K562 (cell line): ENCODE data around the gene STK11. TPM values are rescaled to one million over a fixed set of nuclear protein-coding genes. Genes with fewer than 3 reads are reported as not detected.

Source experiments
- ATAC-seq: fragments of 200-7000 bp; cut with Tn5 transposase; 3 replicates; pipeline ENCODE4 v1.9.1; 2020; ENCODE audit warnings: moderate library complexity
- BruUV-seq: library from RNA; stranded (reverse); fragments of 400-500 nt; replicated peaks from 2 replicates; lab custom pipeline; 2021; lab: Mats Ljungman, UMichigan
- CTCF ChIA-PET: fragments of 300-600 bp; formaldehyde crosslinking; extraction: SDS; loops from one replicate; lab custom pipeline; 2021; ENCODE audit warnings: low intra/inter-chr PET ratio; lab: Yijun Ruan, JAX
- POLR2A ChIA-PET: fragments of 300-600, 350-650 bp; sonication (Branson Sonifier 250); formaldehyde crosslinking; extraction: SDS; loops from one replicate; lab custom pipeline; 2021; ENCODE audit warnings: antibody characterized with exemption, inconsistent platforms; lab: Yijun Ruan, JAX
- DNase-seq, 4 experiments: peaks; one replicate each; pipeline versions ENCODE4 v3.0.0 to v3.0.0-alpha.2; 2011 to 2018; ENCODE audit warnings: low spot score in 3 of 4, mixed read lengths in 3 of 4; ENCODE audit errors: extremely low read depth in 1 of 4
- FAIRE-seq: peaks from 2 replicates; lab custom pipeline; 2011; peaks lifted over from hg19 to GRCh38; lab: Jason Lieb, UNC
- H2AFZ ChIP-seq: 2 replicates; pipeline ENCODE4 v1.6.0; 2011; ENCODE audit warnings: low read depth, low read length, control low read depth, inconsistent platforms
- H3K27ac ChIP-seq: fragments of 200-600 bp; 3 replicates; pipeline ENCODE4 v1.8.0; 2011; ENCODE audit warnings: low read depth, mild to moderate bottlenecking, control low read depth, inconsistent platforms, low read length, moderate library complexity, mixed read lengths; ENCODE audit errors: extremely low read depth
- H3K27me3 ChIP-seq, 2 experiments: fragments of 300-600 bp in 1 of 2; 2 replicates in 1 of 2; 3 replicates in 1 of 2; pipeline versions ENCODE4 v1.6.0 to v1.8.0; 2011; ENCODE audit warnings: inconsistent platforms in 2 of 2, low read length in 2 of 2, mild to moderate bottlenecking in 1 of 2, mixed read lengths in 1 of 2, moderate library complexity in 1 of 2; ENCODE audit not compliant: control insufficient read depth in 2 of 2, insufficient read depth in 2 of 2
- H3K36me3 ChIP-seq: fragments of 300-600 bp; 3 replicates; pipeline ENCODE4 v1.8.0; 2011; ENCODE audit warnings: mild to moderate bottlenecking, low read length, inconsistent platforms; ENCODE audit not compliant: control insufficient read depth, insufficient read depth
- H3K4me1 ChIP-seq, 2 experiments: fragments of 200-600 bp in 1 of 2; replicated peaks in 1 of 2; 2 replicates in 1 of 2; 3 replicates in 1 of 2; pipeline versions ENCODE4 v1.5.1 to v1.8.0; 2011; ENCODE audit warnings: inconsistent platforms in 2 of 2, low read length in 2 of 2, mild to moderate bottlenecking in 1 of 2, mixed read lengths in 1 of 2, moderate library complexity in 1 of 2; ENCODE audit not compliant: control insufficient read depth in 2 of 2, insufficient read depth in 2 of 2
- H3K4me2 ChIP-seq: 2 replicates; pipeline ENCODE4 v1.6.1; 2011; ENCODE audit warnings: low read length, control low read depth, inconsistent platforms, mixed read lengths; ENCODE audit not compliant: insufficient read depth
- H3K4me3 ChIP-seq: fragments of 200-600 bp; sonication (generic), shearing (Covaris generic); 2 replicates; pipeline ENCODE4 v1.5.1; 2016; ENCODE audit warnings: control low read depth, inconsistent platforms
- H3K79me2 ChIP-seq: fragments of 200-600 bp; 3 replicates; pipeline ENCODE4 v1.8.0; 2011; ENCODE audit warnings: low read length, inconsistent platforms; ENCODE audit not compliant: control insufficient read depth, insufficient read depth
- H3K9ac ChIP-seq, 2 experiments: 2 replicates each; pipeline versions ENCODE4 v1.6.0 to v1.6.1; 2011; ENCODE audit warnings: low read depth in 2 of 2, low read length in 2 of 2, control low read depth in 1 of 2, inconsistent platforms in 1 of 2, mild to moderate bottlenecking in 1 of 2, mixed read lengths in 1 of 2; ENCODE audit not compliant: insufficient read depth in 1 of 2
- H3K9me1 ChIP-seq: one replicate; pipeline ENCODE4 v1.6.0; 2011; ENCODE audit warnings: inconsistent platforms, mild to moderate bottlenecking, low read length, moderate library complexity; ENCODE audit not compliant: control insufficient read depth, insufficient read depth
- H3K9me3 ChIP-seq: replicated peaks from 2 replicates; pipeline ENCODE4 v1.5.1; 2011; ENCODE audit warnings: low read depth, low read length, inconsistent platforms; ENCODE audit not compliant: control insufficient read depth, insufficient read depth
- H4K20me1 ChIP-seq: replicated peaks from 2 replicates; pipeline ENCODE4 v1.6.1; 2011; ENCODE audit warnings: low read length, inconsistent platforms, mixed read lengths; ENCODE audit not compliant: control insufficient read depth, insufficient read depth
- CHD1 ChIP-seq: fragments of 200-600 bp; sonication (generic); IDR thresholded peaks from one replicate; pipeline ENCODE4 v1.6.1; 2012; ENCODE audit warnings: mild to moderate bottlenecking, moderate library complexity, low read length, inconsistent platforms
- FIP1L1 ChIP-seq: fragments of 200-400 bp; formaldehyde crosslinking; IDR thresholded peaks from 2 replicates; pipeline ENCODE4 v1.6.1; 2018; ENCODE audit warnings: mild to moderate bottlenecking, low read depth, low read length; ENCODE audit not compliant: poor library complexity, severe bottlenecking
- NELFE ChIP-seq: IDR thresholded peaks from 2 replicates; pipeline ENCODE4 v1.6.1; 2011; ENCODE audit warnings: mild to moderate bottlenecking; ENCODE audit not compliant: insufficient read depth, insufficient read length
- POLR2A ChIP-seq: fragments of 450-650 bp; conservative IDR thresholded peaks from 2 replicates; pipeline ENCODE4 v1.6.1; 2016
- RBM22 ChIP-seq: fragments of 200-400 bp; formaldehyde crosslinking; IDR thresholded peaks from 2 replicates; pipeline ENCODE4 v1.6.1; 2018; ENCODE audit warnings: low read length, low read depth; ENCODE audit not compliant: poor library complexity, severe bottlenecking
- ZFX ChIP-seq: sonication (generic); formaldehyde crosslinking; IDR thresholded peaks from 2 replicates; pipeline ENCODE4 v1.8.0; 2022; ENCODE audit warnings: mild to moderate bottlenecking, missing genetic modification reagents, moderate library complexity
- ZNF143 ChIP-seq: sonication (generic); formaldehyde crosslinking; IDR thresholded peaks from 2 replicates; pipeline ENCODE4 v1.9.0; 2022; ENCODE audit warnings: mild to moderate bottlenecking, missing genetic modification reagents
- ZNF282 ChIP-seq: sonication (generic); formaldehyde crosslinking; IDR thresholded peaks from 2 replicates; pipeline ENCODE4 v1.8.1; 2023; ENCODE audit warnings: missing genetic modification reagents
- WGBS: fragments of 100-300 bp; shearing (Covaris generic); methylation state at CpG from one replicate; pipeline ENCODE4 v1.1.6; 2016; ENCODE audit warnings: low coverage, mixed read lengths; ENCODE audit not compliant: insufficient coverage; ENCODE audit errors: missing lambda C conversion rate; 5-methylcytosine and 5-hydroxymethylcytosine counted together
- in situ Hi-C: fragments of 300-500 bp; cut with MboI; formaldehyde crosslinking; loops from 4 replicates; pipeline ENCODE4 v1.15.0; 2018; ENCODE audit warnings: inconsistent platforms, mixed read lengths
- intact Hi-C: fragments of 100-400 bp; cut with micrococcal nuclease; formaldehyde crosslinking; loops from 2 replicates; pipeline ENCODE4 v1.14.2; 2022
- polyA plus RNA-seq, 8 experiments: library from polyadenylated mRNA; depleted of rRNA in 4 of 8; stranded (reverse) in 5 of 8; unstranded in 3 of 8; fragments of >200 nt; fragmentation: Nextera tagmentation in 2 of 8; fragmentation: Illumina TruSeq in 1 of 8; extraction: Ambion mirVana in 2 of 8; extraction: Trizol in 1 of 8; gene quantifications; 2 replicates each; pipeline versions ENCODE4 v1.2.1 to v1.2.3, GENCODE V29; 2011 to 2014; ENCODE audit warnings: inconsistent platforms in 1 of 8, missing spikeins in 1 of 8
- total RNA-seq, 7 experiments: library from RNA; depleted of rRNA in 6 of 7; stranded (reverse); fragments of >200 nt in 6 of 7; fragmentation: Illumina TruSeq in 2 of 7; extraction: Trizol in 2 of 7; gene quantifications; 2 replicates each; pipeline versions ENCODE4 v1.2.1 to v1.2.3, GENCODE V29; 2011 to 2021; ENCODE audit warnings: low replicate concordance in 1 of 7
- TF ChIP-seq, protein P1 (sequence below): fragments of 450-650 bp; IDR thresholded peaks from 2 replicates; pipeline ENCODE4 v1.6.1; 2016; ENCODE audit warnings: mild to moderate bottlenecking, moderate library complexity

STK11 gene
- total and polyA plus RNA-seq, 9 of the 15 experiments (the other 6 are each of a cell fraction or from before 2014, with no cell fraction given), result 0.15 to 96.5 (median 31.7) TPM

DNA sequence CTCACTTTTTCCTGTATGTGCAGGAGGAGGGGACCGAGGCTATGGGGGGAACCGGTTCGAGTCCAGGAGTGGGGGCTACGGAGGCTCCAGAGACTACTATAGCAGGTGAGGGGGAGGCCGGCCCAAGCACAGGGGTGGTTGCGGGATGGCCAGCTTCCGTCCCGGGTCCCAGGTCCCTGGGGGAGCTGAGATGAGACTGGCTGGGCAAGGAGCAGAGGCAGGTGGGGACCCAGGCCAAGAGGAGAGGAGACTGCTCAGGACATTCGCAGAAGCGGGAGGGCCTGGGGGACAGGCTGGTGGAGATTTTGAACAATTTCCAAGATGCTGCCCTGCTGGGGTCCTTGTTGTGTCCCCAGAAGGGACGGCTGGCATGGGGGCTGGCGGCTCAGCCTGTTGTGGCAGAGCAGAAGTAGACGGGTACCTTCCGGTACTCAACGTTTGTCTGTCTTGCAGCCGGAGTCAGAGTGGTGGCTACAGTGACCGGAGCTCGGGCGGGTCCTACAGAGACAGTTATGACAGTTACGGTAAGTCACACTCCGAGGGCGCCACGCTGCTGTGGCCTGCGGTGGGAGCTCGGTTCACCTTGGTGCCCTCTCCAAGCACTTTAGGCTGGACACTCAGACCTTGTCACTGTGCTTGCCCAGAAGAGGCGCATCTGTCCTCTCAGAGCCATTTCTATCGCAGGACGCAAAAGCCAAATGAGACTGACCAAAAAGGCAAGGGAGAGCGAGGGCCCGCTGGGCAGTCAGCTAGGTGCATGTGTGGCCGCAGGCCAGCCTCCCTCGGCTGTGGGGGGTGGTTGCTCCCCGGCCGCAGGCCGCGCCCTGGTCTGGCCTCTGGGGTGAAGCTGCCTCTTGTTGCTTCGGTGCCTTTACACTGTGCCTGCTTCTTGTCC lies 66.2 kb downstream of the STK11 start:
- peak overlapping the region; percentile 92 for H3K27ac ChIP-seq
- peaks cover 26% of the 10 kb centered on the region for H4K20me1 ChIP-seq
- in situ Hi-C loops (no loop called here), intact Hi-C loops (loop anchor here (10.0 kb wide), 1 partner anchor 173 kb away; no protein-coding TSS in a partner anchor)
- DNase-seq (peak in 1 of 4 experiments; percentile 79), FAIRE-seq (peak; percentile 81), ATAC-seq (peak; percentile 8)
- H3K27me3 ChIP-seq, result no peaks in the 10 kb centered on the region
- ChIA-PET POLR2A (interaction anchor here (0.5 to 2.8 kb wide), 15 partner anchors 9 to 1060 kb away, joined by 3 to 14 read pairs (median 4); partner anchors contain the start of gene ATP5F1D), CTCF (no interaction called here)
- peaks cover 56% of the 10 kb centered on the region for H3K36me3 ChIP-seq
- no TSS peak for BruUV-seq
- no peak overlapping the region for H2AFZ ChIP-seq
- H3K9ac ChIP-seq, result peak overlapping the region; percentile 90 to 99
- H3K4me1 ChIP-seq, result peaks cover 73 to 98% of the 10 kb centered on the region in 2 experiments
- H3K4me2 ChIP-seq, result peak overlapping the region; percentile 93
- peaks cover 74% of the 10 kb centered on the region for H3K79me2 ChIP-seq
- H3K4me3 ChIP-seq, result peak overlapping the region; percentile 68
- 8% methylated on average over 34 of the region's 37 CpGs for WGBS
- H3K9me3 ChIP-seq, result no peaks in the 10 kb centered on the region
- no peaks in the 10 kb centered on the region for H3K9me1 ChIP-seq
- TF ChIP-seq, protein P1, sequence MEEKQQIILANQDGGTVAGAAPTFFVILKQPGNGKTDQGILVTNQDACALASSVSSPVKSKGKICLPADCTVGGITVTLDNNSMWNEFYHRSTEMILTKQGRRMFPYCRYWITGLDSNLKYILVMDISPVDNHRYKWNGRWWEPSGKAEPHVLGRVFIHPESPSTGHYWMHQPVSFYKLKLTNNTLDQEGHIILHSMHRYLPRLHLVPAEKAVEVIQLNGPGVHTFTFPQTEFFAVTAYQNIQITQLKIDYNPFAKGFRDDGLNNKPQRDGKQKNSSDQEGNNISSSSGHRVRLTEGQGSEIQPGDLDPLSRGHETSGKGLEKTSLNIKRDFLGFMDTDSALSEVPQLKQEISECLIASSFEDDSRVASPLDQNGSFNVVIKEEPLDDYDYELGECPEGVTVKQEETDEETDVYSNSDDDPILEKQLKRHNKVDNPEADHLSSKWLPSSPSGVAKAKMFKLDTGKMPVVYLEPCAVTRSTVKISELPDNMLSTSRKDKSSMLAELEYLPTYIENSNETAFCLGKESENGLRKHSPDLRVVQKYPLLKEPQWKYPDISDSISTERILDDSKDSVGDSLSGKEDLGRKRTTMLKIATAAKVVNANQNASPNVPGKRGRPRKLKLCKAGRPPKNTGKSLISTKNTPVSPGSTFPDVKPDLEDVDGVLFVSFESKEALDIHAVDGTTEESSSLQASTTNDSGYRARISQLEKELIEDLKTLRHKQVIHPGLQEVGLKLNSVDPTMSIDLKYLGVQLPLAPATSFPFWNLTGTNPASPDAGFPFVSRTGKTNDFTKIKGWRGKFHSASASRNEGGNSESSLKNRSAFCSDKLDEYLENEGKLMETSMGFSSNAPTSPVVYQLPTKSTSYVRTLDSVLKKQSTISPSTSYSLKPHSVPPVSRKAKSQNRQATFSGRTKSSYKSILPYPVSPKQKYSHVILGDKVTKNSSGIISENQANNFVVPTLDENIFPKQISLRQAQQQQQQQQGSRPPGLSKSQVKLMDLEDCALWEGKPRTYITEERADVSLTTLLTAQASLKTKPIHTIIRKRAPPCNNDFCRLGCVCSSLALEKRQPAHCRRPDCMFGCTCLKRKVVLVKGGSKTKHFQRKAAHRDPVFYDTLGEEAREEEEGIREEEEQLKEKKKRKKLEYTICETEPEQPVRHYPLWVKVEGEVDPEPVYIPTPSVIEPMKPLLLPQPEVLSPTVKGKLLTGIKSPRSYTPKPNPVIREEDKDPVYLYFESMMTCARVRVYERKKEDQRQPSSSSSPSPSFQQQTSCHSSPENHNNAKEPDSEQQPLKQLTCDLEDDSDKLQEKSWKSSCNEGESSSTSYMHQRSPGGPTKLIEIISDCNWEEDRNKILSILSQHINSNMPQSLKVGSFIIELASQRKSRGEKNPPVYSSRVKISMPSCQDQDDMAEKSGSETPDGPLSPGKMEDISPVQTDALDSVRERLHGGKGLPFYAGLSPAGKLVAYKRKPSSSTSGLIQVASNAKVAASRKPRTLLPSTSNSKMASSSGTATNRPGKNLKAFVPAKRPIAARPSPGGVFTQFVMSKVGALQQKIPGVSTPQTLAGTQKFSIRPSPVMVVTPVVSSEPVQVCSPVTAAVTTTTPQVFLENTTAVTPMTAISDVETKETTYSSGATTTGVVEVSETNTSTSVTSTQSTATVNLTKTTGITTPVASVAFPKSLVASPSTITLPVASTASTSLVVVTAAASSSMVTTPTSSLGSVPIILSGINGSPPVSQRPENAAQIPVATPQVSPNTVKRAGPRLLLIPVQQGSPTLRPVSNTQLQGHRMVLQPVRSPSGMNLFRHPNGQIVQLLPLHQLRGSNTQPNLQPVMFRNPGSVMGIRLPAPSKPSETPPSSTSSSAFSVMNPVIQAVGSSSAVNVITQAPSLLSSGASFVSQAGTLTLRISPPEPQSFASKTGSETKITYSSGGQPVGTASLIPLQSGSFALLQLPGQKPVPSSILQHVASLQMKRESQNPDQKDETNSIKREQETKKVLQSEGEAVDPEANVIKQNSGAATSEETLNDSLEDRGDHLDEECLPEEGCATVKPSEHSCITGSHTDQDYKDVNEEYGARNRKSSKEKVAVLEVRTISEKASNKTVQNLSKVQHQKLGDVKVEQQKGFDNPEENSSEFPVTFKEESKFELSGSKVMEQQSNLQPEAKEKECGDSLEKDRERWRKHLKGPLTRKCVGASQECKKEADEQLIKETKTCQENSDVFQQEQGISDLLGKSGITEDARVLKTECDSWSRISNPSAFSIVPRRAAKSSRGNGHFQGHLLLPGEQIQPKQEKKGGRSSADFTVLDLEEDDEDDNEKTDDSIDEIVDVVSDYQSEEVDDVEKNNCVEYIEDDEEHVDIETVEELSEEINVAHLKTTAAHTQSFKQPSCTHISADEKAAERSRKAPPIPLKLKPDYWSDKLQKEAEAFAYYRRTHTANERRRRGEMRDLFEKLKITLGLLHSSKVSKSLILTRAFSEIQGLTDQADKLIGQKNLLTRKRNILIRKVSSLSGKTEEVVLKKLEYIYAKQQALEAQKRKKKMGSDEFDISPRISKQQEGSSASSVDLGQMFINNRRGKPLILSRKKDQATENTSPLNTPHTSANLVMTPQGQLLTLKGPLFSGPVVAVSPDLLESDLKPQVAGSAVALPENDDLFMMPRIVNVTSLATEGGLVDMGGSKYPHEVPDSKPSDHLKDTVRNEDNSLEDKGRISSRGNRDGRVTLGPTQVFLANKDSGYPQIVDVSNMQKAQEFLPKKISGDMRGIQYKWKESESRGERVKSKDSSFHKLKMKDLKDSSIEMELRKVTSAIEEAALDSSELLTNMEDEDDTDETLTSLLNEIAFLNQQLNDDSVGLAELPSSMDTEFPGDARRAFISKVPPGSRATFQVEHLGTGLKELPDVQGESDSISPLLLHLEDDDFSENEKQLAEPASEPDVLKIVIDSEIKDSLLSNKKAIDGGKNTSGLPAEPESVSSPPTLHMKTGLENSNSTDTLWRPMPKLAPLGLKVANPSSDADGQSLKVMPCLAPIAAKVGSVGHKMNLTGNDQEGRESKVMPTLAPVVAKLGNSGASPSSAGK, result peak; percentile 49
- TF ChIP-seq RBM22 (peak; percentile 65), NELFE (no peak), ZFX (CRISPR knock-in tag) (peak; percentile 78), POLR2A (peak; percentile 23; the same call in 1 of the 2 replicates), FIP1L1 (peak; percentile 31), CHD1 (peak; percentile 75), ZNF282 (CRISPR knock-in tag) (no peak), ZNF143 (CRISPR knock-in tag) (peak; percentile 36; the same call in 1 of the 2 replicates)
